ENCODE measurements around the gene RETN. TPM values are rescaled to one million over a fixed set of nuclear protein-coding genes. Genes with fewer than 3 reads are reported as not detected.

The RETN gene
- total RNA-seq, 1 experiment from 2014 or later = not detected

- intact Hi-C loops (cut with micrococcal nuclease; ENCODE audit: unreplicated experiment) = no loop called here
- no TSS peak for BruUV-seq (replicated peaks)
- POLR2A ChIA-PET (ENCODE audit: low non-redundant PET) = no interaction called here
These were observed 28.0 kb upstream of the RETN start for GRCh38 chr19:7640803-7641202.

DNA sequence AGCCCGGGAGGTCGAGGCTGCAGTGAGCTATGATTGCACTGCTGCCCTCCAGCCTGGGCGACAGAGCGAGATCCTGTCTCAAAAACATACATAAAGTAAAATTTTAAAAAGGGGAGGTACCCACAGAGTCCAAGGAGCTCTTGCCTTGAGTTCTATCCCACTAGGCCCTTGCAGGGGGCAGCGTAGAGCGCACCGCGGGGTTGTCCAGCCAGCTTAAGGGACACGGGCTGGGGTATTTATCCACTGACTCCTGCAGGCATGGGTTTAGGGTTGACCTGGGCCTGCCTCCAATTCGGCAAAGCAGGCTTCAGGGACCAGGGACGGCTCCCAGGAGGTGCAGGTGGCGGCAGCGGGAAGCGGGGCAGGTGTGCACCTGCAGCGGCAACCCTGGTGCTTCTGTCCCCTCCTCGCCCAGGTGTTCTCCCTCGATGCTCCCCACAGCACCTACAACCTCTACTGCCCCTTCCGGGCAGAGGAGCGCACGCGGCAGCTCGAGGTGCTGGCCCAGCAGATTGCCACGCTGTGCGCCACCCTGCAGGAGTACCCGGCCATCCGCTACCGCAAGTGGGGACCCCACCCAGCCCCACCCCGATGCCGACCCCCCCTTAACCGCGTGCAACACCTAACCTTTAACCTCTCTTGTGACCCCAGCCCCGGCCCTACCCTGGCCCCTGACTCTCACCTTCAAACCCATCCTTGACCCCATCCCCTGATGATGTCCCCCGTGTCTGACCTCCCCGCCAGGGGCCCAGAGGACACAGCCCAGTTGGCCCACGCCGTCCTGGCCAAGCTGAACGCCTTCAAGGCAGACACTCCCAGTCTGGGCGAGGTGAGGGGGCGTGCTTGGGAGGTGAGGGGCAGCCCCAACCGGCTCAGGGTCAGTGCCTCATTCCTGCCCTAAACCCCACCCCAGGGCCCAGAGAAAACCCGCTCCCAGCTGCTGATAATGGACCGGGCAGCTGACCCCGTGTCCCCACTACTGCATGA lies 27.3 kb upstream of the RETN start:
- intact Hi-C loops (cut with micrococcal nuclease; ENCODE audit: unreplicated experiment) = no loop called here
- H3K4me3 ChIP-seq (ENCODE audit: low read depth, low read length, poor library complexity, severe bottlenecking) = no peak overlapping the region
- TF ChIP-seq EZH2 (IDR thresholded peaks at IDR 0.05; ENCODE audit: borderline replicate concordance, low read depth, low read length, poor library complexity, severe bottlenecking) = no peak
- TF ChIP-seq, protein P1, sequence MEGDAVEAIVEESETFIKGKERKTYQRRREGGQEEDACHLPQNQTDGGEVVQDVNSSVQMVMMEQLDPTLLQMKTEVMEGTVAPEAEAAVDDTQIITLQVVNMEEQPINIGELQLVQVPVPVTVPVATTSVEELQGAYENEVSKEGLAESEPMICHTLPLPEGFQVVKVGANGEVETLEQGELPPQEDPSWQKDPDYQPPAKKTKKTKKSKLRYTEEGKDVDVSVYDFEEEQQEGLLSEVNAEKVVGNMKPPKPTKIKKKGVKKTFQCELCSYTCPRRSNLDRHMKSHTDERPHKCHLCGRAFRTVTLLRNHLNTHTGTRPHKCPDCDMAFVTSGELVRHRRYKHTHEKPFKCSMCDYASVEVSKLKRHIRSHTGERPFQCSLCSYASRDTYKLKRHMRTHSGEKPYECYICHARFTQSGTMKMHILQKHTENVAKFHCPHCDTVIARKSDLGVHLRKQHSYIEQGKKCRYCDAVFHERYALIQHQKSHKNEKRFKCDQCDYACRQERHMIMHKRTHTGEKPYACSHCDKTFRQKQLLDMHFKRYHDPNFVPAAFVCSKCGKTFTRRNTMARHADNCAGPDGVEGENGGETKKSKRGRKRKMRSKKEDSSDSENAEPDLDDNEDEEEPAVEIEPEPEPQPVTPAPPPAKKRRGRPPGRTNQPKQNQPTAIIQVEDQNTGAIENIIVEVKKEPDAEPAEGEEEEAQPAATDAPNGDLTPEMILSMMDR (conservative IDR thresholded peaks at IDR 0.05; ENCODE audit: low read depth, low read length) = 0 out of 2 replicates have a peak, but pooled peaks have one; percentile 22
- CTCF ChIA-PET = interaction anchor here (0.8 kb wide), 1 partner anchor 39 kb away, joined by 3 read pairs; the partner anchor contains the start of gene TRAPPC5
- POLR2A ChIA-PET (ENCODE audit: low non-redundant PET) = no interaction called here
- no peak for DNase-seq (ENCODE audit: low spot score)
- peaks cover 3% of the 10 kb centered on the region for H3K4me1 ChIP-seq (ENCODE audit: insufficient read depth, low read length, poor library complexity, severe bottlenecking)
- no peaks in the 10 kb centered on the region for H3K27me3 ChIP-seq (replicated peaks; ENCODE audit: insufficient read depth, low read depth, low read length, poor library complexity)
- no peaks in the 10 kb centered on the region for H3K9me3 ChIP-seq (ENCODE audit: low read depth, low read length, poor library complexity, severe bottlenecking)
- H3K27ac ChIP-seq (ENCODE audit: low read depth, low read length, poor library complexity, severe bottlenecking) = no peak overlapping the region
- H3K36me3 ChIP-seq (ENCODE audit: insufficient read depth, low read length, poor library complexity, severe bottlenecking) = no peaks in the 10 kb centered on the region
- BruUV-seq (replicated peaks) = no TSS peak

More at GRCh38 chr19:7640803-7641202, 28.0 kb upstream of the RETN start:
- no peak overlapping the region for H3K27ac ChIP-seq (ENCODE audit: low read depth, low read length, poor library complexity, severe bottlenecking)
- H3K9me3 ChIP-seq (ENCODE audit: low read depth, low read length, poor library complexity, severe bottlenecking) = no peaks in the 10 kb centered on the region
- TF ChIP-seq EZH2 (IDR thresholded peaks at IDR 0.05; ENCODE audit: borderline replicate concordance, low read depth, low read length, poor library complexity, severe bottlenecking) = no peak
- TF ChIP-seq, protein P1 (conservative IDR thresholded peaks at IDR 0.05; ENCODE audit: low read depth, low read length) = no peak
- no peaks in the 10 kb centered on the region for H3K27me3 ChIP-seq (replicated peaks; ENCODE audit: insufficient read depth, low read depth, low read length, poor library complexity)
- no peak for DNase-seq (ENCODE audit: low spot score)
- CTCF ChIA-PET = no interaction called here
- H3K4me3 ChIP-seq (ENCODE audit: low read depth, low read length, poor library complexity, severe bottlenecking) = no peak overlapping the region
- peaks cover 9% of the 10 kb centered on the region for H3K4me1 ChIP-seq (ENCODE audit: insufficient read depth, low read length, poor library complexity, severe bottlenecking)
- no peaks in the 10 kb centered on the region for H3K36me3 ChIP-seq (ENCODE audit: insufficient read depth, low read length, poor library complexity, severe bottlenecking)

GRCh38 chr19:7642295-7643030 lies 26.4 kb upstream of the RETN start:
- intact Hi-C loops (cut with micrococcal nuclease; ENCODE audit: unreplicated experiment) = no loop called here
- BruUV-seq (replicated peaks) = no TSS peak
- Histone ChIP-seq H3K9me3 (ENCODE audit: low read depth, low read length, poor library complexity, severe bottlenecking) (no peaks in the 10 kb centered on the region), H3K27me3 (replicated peaks; ENCODE audit: insufficient read depth, low read depth, low read length, poor library complexity) (no peaks in the 10 kb centered on the region), H3K4me1 (ENCODE audit: insufficient read depth, low read length, poor library complexity, severe bottlenecking) (no peaks in the 10 kb centered on the region), H3K4me3 (ENCODE audit: low read depth, low read length, poor library complexity, severe bottlenecking) (no peak overlapping the region), H3K27ac (ENCODE audit: low read depth, low read length, poor library complexity, severe bottlenecking) (no peak overlapping the region), H3K36me3 (ENCODE audit: insufficient read depth, low read length, poor library complexity, severe bottlenecking) (no peaks in the 10 kb centered on the region)
- POLR2A ChIA-PET (ENCODE audit: low non-redundant PET) = no interaction called here
- TF ChIP-seq EZH2 (IDR thresholded peaks at IDR 0.05; ENCODE audit: borderline replicate concordance, low read depth, low read length, poor library complexity, severe bottlenecking) = no peak
- TF ChIP-seq, protein P1 (conservative IDR thresholded peaks at IDR 0.05; ENCODE audit: low read depth, low read length) = no peak
- CTCF ChIA-PET = interaction anchor here (0.5 to 0.8 kb wide), 3 partner anchors 15 to 77 kb away, joined by 3 to 4 read pairs (median 3); partner anchors contain the start of gene TRAPPC5
- DNase-seq (ENCODE audit: low spot score) = no peak

Data from A673 (cell line).